Measurements from ENCODE around the gene FAM210A. TPM values are rescaled to one million over a fixed set of nuclear protein-coding genes. Genes with fewer than 3 reads are reported as not detected.
"Not testable (repeated sequence)": the region's sequence is repeated elsewhere in the genome, so short reads cannot be mapped to it uniquely, and the experiment has no call there.

The FAM210A gene
- total RNA-seq, 2 donors from 2014 or later: 10.3 to 12.4 TPM

DNA sequence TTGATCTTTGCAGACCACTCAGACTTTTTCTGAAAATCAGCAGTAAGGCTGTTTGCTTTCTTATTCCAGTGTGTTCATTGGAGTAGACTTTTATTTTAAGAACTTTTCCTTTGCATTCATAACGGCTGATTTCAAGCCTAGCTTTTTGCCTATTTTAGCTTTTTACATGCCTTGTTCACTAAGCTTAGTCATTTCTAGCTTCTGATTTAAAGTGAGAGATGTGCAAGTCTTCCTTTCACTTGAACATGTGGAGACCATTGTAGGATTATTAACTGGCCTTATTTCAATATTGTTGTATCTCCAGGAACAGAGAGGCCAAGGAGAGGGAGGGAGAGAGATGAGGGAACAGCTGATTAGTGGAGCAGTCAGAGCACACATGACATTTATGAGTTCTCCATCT, 32.3 kb upstream of the FAM210A start:
- TF ChIP-seq POLR2A (IDR thresholded peaks at IDR 0.05) (no peak), POLR2AphosphoS5 (IDR thresholded peaks at IDR 0.05) (no peak)
- TF ChIP-seq, protein P1, sequence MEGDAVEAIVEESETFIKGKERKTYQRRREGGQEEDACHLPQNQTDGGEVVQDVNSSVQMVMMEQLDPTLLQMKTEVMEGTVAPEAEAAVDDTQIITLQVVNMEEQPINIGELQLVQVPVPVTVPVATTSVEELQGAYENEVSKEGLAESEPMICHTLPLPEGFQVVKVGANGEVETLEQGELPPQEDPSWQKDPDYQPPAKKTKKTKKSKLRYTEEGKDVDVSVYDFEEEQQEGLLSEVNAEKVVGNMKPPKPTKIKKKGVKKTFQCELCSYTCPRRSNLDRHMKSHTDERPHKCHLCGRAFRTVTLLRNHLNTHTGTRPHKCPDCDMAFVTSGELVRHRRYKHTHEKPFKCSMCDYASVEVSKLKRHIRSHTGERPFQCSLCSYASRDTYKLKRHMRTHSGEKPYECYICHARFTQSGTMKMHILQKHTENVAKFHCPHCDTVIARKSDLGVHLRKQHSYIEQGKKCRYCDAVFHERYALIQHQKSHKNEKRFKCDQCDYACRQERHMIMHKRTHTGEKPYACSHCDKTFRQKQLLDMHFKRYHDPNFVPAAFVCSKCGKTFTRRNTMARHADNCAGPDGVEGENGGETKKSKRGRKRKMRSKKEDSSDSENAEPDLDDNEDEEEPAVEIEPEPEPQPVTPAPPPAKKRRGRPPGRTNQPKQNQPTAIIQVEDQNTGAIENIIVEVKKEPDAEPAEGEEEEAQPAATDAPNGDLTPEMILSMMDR (IDR thresholded peaks at IDR 0.05): no peak
- no peak overlapping the region for H3K4me3 ChIP-seq
- no peaks in the 10 kb centered on the region for H3K27me3 ChIP-seq (replicated peaks; ENCODE audit: insufficient read depth)
- 80% methylated on average over 1 of the region's 1 CpG for WGBS
- H3K4me1 ChIP-seq (replicated peaks): peaks cover 3% of the 10 kb centered on the region
- no peaks in the 10 kb centered on the region for H3K36me3 ChIP-seq
- intact Hi-C loops (cut with DNase I): no loop called here
- no peak for DNase-seq (ENCODE audit: low spot score)
- no peak overlapping the region for H3K27ac ChIP-seq
- no peaks in the 10 kb centered on the region for H3K9me3 ChIP-seq

DNA sequence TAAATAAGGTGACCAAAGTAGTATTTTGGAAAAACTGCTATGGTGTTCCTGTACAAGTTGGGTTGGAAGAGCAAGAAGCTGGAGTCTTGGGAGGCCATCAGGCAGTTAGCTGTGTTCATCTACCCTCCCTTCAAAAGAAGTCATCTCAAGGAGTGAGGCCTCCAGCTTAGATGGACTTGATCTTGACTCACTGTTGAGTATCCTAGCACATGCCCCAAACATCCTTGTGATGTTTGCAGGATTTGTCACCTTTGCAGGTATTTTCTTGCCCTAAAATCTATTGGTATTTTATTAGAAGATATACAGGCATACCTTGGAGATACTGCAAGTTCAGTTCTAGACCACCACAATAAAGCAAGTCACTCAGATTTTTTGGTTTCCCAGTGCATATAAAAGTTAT, 30.3 kb upstream of the FAM210A start:
- Histone ChIP-seq H3K27me3 (replicated peaks; ENCODE audit: insufficient read depth) (no peaks in the 10 kb centered on the region), H3K27ac (no peak overlapping the region), H3K36me3 (no peaks in the 10 kb centered on the region), H3K4me1 (replicated peaks) (peaks cover 3% of the 10 kb centered on the region), H3K9me3 (no peaks in the 10 kb centered on the region), H3K4me3 (no peak overlapping the region)
- no peak for DNase-seq (ENCODE audit: low spot score)
- intact Hi-C loops (cut with DNase I): no loop called here
- TF ChIP-seq, protein P1 (IDR thresholded peaks at IDR 0.05): no peak
- TF ChIP-seq POLR2AphosphoS5 (IDR thresholded peaks at IDR 0.05) (no peak), POLR2A (IDR thresholded peaks at IDR 0.05) (no peak)

DNA sequence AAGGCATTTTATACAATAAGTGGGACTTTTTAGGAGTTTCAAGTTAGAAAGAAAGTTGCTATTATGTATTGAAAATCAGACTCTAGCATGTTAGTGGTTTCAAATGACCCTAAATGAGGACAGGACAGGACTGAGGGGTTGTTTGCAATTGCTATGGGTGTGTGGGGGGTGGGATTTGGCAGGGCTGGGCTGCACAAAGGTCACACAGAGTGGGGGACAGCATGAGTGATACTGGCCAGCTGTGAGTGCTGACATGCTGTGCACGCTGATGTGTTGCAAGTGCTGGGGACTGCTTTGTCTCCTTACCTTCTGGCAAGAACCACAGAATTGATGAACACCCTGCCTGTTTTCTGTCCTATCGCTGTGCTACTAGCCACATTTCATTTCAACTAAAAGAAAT, 29.9 kb upstream of the FAM210A start:
- no peaks in the 10 kb centered on the region for H3K9me3 ChIP-seq
- no peaks in the 10 kb centered on the region for H3K36me3 ChIP-seq
- H3K4me1 ChIP-seq (replicated peaks): peaks cover 3% of the 10 kb centered on the region
- no peak for DNase-seq (ENCODE audit: low spot score)
- H3K27me3 ChIP-seq (replicated peaks; ENCODE audit: insufficient read depth): no peaks in the 10 kb centered on the region
- TF ChIP-seq, protein P1 (IDR thresholded peaks at IDR 0.05): no peak
- TF ChIP-seq POLR2A (IDR thresholded peaks at IDR 0.05) (no peak), POLR2AphosphoS5 (IDR thresholded peaks at IDR 0.05) (no peak)
- WGBS: 94% methylated on average over 2 of the region's 2 CpGs
- no peak overlapping the region for H3K4me3 ChIP-seq
- H3K27ac ChIP-seq: no peak overlapping the region
- intact Hi-C loops (cut with DNase I): no loop called here

DNA sequence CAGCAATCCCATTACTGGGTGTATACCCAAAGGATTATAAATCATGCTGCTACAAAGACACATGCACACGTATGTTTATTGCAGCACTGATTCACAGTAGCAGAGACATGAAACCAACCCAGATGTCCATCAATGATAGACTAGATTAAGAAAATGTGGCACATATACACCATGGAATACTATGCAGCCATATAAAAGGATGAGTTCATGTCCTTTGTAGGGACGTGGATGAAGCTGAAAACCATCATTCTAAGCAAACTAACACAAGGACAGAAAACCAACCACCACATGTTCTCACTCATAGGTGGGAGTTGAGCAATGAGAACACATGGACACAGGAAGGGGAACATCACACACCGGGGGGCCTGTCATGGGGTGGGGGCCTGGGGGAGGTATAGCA, 25.2 kb upstream of the FAM210A start:
- H3K27ac ChIP-seq; H3K27me3 ChIP-seq (replicated peaks; ENCODE audit: insufficient read depth); H3K4me1 ChIP-seq (replicated peaks); H3K9me3 ChIP-seq; H3K4me3 ChIP-seq; H3K36me3 ChIP-seq; DNase-seq (ENCODE audit: low spot score); intact Hi-C loops (cut with DNase I): not testable (repeated sequence)
- WGBS: 97% methylated on average over 3 of the region's 3 CpGs

DNA sequence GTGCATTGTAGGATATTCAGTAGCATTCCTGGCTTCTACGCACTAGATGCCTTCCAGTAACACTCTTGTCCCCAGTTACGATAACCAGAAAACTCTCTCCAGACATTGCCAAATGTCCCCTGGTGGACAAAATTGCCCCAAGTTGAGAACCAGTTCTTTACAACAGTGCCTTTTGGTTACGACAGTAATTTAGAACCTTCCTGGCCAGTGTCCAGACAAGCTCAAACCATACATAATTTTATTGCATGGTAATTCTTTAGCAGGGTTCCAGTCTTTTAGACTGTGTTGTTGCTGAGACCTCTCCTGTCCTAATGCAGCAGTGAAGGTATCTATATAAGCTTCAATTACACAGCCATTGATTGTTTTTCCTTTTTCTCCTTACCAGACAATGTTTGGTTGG, 20.3 kb upstream of the FAM210A start:
- no peaks in the 10 kb centered on the region for H3K9me3 ChIP-seq
- no peak overlapping the region for H3K27ac ChIP-seq
- WGBS: 86% methylated on average over 3 of the region's 3 CpGs
- H3K4me1 ChIP-seq (replicated peaks): no peaks in the 10 kb centered on the region
- H3K27me3 ChIP-seq (replicated peaks; ENCODE audit: insufficient read depth): no peaks in the 10 kb centered on the region
- no peak for DNase-seq (ENCODE audit: low spot score)
- TF ChIP-seq POLR2AphosphoS5 (IDR thresholded peaks at IDR 0.05) (no peak), POLR2A (IDR thresholded peaks at IDR 0.05) (no peak)
- TF ChIP-seq, protein P1 (IDR thresholded peaks at IDR 0.05): no peak
- intact Hi-C loops (cut with DNase I): no loop called here
- H3K4me3 ChIP-seq: no peak overlapping the region
- H3K36me3 ChIP-seq: peaks cover 0 to 5% of the 10 kb centered on the region in 2 donors

Data from prostate gland (tissue), 2 donors.